ENCODE data around the gene BCHE.
"Not testable (repeated sequence)": the region's sequence is repeated elsewhere in the genome, so short reads cannot be mapped to it uniquely, and the experiment has no call there.

The BCHE gene

DNA sequence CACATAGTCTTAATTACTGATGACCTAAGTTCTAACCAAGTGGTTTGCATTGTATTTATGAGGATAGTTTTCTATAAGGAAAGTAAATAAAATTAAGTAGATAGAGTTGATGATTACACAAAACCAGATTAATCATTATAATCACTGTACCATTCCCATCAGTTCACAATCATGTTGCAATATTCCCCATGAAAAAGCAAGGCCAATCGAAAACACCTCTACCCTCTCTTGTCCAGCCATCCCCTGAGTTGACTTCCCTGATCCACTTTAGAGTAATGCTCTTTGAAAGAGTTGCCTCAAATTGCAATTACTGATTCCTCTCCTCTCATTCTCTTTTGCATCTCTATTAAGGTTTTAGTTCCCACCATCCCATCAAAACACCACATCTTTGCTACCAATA, 21.0 kb downstream of the BCHE start:
- DNase-seq = no peak

DNA sequence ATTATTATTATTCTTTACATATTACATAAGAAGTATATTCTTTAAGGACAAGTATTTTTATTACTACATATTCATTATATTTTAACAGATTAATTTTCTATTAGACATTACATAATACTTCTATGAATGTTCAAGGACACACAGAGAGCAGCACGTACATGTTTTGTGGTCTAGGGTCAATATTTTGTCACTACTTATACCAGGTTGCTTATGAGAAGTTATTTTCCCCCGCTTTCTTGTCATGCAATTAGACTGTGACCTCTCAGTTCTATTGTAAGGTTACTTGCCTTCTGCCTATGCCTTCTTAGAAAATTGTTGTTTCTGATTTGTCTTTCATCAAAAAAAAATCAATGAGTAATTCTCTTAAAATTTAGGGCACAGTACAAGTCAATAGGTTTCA, 21.5 kb downstream of the BCHE start:
- DNase-seq = no peak

DNA sequence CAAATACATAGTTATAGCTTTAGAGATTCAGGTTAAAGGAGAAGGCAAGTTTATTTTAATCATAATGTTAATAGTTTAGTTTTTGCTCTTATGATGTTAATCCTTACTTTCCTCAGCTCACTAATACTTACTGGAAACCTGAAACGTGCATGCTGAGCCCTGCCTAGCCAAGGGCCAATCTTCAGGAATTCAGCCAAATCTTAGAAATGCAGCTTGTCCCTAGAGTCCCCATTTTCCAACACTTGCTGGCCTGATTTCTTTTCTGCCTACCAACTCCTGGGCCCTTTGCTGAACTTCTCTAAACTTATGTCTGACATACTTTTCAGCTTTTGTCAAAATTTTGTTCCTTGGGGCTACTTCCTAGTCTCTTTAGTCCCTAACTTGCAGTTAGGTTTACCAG, 22.8 kb downstream of the BCHE start:
- DNase-seq = no peak

DNA sequence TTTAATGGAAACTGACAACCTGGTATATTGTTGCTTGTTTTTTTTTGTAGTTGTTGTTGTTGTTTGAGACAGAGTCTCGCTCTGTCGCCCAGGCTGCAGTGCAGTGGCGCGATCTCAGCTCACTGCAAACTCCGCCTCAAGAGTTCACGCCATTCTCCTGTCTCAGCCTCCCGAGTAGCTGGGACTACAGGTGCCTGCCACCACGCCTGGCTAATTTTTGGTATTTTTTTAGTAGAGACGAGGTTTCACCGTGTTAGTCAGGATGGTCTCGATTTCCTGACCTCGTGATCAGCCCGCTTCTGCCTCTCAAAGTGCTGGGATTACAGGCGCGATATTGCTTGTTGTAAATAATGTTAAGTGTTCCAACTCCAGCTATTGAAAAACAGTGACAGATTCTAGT, 29.3 kb downstream of the BCHE start:
- DNase-seq = not testable (repeated sequence)

DNA sequence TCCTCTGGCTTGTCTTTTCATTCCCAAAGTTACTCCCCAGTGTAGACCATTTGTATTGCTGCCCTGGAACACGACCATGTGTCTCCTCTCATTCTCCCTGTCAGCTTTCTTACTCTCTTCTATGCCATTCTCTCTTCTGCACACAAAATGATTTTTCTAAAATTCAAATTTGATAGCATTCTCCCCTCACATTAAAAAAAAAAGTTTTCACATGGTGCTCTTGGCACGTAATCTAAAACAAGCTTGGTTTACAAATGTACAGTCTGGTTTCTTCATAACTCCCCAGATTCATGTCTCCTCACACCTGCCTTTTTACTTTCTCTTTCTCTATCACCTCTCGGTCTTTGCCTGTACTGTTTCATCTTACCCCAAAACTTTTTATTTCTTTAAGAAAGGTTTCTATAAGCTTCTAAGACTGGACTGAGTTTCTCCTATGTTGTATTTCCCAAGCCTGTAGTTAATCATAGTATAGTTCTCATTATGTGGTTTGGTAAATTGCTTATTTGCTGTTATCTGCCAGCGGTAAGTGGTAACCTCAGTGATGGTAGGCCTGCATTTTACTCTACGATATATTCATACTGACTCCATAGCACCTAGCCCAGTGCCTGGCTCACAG, 31.2 kb downstream of the BCHE start:
- no peak for DNase-seq

DNA sequence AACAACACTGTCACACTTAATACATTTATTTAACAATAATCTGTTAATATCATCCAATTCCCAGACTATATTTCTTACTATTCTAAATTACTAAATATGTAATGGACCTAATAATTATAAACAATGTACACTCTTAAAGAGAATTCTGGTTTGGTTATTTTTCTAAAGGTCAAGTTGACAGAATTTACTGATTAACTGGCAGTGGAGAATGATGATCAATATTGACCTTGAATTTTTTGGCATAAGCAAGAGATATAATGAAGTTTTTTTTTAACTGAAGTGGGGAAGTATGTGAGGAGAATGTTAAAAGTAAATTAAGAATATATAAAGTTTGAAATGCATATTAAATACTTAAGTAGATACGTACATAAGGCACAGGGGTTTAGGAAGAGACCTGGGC, 33.8 kb downstream of the BCHE start:
- no peak for DNase-seq

DNA sequence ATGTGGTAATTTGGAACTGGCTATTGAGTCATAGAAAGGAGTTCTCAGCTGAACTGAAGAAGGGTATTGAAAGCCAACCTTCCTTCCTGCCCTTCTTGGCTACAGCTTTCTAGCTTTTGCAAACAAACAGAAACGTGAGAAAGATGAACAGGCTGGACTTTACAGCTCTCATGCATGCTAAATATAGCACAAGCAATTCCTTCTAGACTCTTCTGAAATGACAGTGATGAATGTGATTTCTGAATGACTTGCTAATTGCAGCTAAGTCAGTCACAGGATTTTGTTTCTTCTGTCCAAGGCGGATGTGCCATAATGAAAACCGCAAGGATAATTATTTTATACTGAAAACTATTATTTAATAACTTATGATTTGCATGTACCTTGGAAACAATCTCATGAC, 36.3 kb downstream of the BCHE start:
- DNase-seq = no peak

DNA sequence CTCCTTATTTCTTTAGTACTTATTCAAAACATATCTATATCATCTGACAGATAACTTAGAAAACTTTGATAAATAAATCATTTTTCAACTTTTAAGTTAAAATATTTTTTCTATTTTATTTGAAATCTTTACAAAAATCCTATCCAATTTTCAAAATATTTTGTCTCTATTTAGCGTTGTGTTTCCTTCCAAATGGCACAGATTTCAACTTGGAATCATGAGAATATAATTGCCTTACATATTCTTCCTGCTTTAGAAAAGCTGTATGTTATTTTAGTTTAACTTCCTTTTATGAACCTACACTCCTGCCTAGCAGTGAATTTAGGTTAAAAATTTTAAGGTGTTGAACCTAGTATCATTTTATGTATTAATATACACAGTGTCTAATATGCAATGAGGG, 38.2 kb downstream of the BCHE start:
- no peak for DNase-seq

DNA sequence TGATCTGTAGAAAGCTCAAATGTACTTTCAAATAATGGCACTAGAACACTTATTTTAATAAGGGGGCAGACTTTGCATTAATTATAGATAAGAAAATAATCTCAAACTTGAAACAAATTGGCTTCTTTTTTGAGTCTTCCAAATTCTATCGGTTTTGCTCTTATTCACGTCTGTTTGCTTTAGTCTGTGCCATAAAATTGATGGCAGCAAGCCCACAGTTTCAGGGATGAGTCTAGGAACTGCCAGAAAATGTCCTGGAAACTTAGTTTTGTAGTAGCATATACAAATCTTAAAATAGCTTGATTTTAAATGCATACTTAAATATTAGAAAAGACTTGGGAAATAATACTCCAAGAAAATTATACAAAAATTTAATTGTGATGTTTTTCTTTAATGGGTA, 39.7 kb downstream of the BCHE start:
- DNase-seq = no peak

DNA sequence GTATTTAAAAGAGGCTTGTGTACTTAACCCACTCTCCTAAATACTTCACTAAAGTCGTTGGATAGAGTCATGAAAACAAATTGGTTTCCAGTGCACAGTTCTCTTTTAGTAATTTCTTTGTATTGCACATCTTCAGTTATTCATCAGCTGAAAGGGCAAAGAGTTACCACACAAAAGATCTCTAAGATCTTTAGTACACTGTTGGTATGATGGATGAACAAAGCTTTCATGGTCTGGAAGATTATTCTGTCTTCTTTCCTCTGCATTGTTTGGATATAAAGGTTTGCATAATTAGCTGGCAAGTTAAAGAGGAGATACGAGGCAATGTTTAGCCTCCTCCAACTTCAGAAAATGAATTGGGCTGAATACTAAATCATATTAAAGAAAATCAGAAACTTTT, 40.5 kb downstream of the BCHE start:
- no peak for DNase-seq

DNA sequence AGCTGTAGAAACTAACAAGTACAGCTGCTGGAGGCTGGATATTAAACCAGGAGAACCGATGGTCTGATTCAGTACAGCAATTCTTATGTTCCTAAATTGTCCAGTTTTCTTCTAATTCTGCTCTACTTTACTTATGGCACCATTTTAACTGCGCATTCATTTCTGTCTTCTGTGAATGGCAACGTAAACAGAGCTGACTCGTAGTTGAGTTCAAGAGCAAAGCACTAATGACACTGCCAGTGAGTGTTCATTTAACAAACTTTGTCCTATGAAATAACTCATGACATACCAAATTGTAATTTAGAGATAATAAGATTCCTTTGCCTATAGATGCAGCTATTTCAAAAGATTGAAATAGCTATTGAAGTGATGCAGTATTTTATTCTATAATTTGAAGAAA, 48.7 kb downstream of the BCHE start:
- no peak for DNase-seq

DNA sequence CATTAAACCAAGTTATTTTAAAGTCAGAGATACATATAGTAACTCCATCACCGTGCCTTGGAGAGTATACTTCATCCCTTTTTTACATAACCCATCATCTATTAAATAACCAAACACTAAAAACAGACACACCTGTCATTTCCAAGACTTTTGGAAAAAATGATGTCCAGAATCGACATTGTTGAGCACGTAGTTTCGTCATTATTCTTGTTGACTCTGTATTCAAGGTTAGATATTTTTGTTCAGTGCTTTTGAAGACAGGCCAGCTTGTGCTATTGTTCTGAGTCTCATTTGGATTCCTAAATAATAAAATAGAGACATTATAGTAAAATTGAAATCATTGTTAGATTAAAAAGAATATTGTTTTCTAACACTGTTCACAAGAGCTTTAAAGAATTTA, 51.2 kb downstream of the BCHE start:
- no peak for DNase-seq

DNA sequence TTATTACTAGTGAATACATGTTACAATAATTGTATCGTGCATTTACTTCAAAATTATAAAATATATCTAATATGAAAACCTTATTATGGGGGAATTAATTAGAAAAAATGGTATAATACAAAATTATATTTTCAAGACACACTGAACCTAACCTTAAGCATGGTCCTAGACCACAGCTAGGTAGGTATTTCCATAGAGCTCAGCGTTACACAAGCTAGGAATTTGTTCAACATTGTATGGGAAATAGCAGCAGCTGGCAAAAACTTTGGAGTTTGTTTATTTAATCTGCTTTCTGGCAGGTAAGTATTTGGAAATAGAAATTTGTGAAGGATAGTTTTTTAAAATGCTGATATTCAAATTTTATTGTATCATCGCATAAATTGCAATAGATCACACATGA, 52.9 kb downstream of the BCHE start:
- DNase-seq = no peak

DNA sequence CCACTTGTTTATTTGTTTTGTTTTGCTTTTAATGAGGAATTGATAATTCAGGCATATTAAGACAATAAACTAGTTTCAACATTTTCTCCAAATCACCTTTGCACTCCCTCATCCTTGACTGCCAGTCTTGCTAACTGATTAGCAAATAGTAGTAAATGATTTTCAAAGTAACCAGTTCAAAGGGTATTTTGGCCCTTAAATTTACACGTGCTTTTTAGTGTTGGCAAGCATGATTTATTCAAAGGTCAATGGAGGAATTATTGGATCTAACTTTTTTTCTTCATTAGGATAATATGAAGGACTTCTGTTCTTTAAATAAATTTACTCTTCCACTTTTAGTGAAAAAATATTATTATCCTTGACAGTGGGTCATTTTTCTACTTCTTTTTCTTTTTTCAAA, 53.8 kb downstream of the BCHE start:
- DNase-seq = no peak

DNA sequence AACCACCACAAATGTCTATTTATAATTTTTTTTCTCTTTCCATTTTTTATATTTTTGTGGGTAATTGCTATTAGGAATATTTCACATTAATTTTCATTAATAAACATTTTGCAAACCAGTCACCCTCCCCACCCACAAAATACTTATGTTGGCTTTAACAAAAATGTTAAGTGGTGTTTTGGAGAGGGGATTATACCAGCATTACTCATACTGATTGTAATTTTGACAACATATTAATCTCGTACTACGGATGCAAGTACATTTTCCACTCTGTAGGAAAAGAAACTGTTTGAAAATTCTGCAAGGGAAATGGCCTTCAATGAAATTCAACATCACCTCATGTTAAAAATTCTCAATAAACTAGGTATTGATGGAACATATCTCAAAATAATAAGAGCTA, 58.3 kb downstream of the BCHE start:
- DNase-seq = no peak

DNA sequence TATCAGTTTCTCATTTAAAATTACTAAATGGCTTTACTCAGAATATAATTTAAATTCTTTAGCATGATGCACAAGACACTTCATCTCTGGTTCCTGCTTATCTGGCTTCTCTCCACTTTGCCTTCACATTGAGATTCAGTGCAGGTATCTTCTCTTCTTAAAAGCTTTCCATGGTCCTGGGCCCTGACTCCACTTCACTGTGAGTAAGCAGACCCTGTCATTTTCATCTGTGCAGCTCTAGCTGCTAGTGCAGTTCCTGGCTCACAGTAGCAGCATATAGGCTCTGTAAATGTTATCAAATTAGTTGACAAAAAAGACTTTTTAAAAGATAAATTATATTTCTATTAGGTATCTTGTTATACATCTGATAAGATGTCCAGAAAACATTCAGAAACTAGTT, 58.8 kb downstream of the BCHE start:
- DNase-seq = no peak

DNA sequence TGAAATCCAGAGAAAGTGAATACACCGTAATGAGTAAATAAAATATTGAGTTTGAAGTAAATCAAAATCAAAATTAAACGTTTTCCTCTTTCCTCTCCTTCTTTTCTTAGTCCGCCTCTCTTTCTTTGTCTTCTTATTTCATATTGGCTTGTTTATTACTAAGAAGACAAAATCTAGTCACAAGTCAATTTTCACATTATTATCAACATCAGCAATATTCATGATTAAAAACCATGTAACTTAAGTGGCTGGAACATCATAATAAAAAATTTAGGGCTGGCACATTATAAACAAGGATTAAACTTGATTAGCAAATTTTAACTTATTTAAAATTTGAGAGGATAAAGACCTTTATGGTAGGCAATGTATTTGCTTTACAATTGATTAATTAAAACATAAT, 61.4 kb downstream of the BCHE start:
- DNase-seq = no peak

DNA sequence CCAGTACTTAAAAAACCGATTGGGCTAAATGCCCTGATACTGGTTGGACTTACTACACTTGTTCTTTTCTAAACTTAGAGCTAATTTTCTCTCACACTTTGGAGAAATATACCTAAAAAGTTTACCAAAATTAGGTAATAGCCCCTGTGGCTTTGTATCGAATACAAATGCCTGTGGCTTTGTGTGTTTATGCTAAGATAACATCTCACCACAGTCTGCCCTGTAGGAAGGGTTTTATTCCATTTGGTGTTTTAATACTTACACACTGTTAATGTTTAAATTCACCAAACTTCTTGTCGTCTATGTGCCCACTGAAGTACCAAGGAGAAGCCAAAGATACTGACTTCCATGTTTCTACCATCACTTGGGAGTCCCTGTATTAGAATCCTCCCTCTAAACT, 66.4 kb downstream of the BCHE start:
- DNase-seq = no peak

DNA sequence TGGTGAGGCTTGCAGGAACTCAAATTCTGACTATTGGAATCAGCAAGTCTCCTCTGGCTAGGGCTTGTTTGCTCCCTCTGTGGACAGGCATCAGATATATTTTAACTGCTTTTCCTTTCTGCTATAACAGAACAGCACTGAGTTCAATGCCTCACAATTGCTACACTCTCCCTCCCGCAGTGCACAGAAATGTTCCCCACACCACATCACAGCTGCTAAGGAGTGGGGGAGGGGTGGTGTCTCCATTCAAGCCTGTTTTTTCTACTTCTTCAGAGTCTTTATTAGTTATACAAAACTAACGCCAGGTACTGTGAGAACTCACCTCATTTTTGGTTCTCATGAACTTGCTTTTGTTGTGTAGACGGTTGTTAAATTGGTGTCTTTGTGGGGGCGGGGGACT, 68.5 kb downstream of the BCHE start:
- no peak for DNase-seq

DNA sequence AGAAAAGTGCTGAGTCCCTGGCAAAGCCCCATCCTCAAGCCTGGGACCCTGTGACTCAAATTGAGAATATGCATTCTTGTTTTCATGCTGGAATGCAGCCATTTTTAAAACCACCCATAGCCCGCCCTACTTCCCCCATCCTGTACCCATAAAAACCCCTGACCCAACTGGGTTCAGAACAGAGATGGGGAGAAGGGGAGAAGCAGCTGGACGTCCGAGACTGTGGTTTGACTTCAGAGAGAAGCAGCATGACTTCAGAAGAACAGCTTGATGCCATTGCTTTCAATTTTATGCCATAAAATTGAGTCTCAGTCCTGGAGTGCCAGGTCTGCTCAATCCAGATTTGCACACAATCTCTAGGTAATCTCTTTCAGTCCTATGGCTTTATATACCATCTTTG, 78.2 kb downstream of the BCHE start:
- no peak for DNase-seq

DNA sequence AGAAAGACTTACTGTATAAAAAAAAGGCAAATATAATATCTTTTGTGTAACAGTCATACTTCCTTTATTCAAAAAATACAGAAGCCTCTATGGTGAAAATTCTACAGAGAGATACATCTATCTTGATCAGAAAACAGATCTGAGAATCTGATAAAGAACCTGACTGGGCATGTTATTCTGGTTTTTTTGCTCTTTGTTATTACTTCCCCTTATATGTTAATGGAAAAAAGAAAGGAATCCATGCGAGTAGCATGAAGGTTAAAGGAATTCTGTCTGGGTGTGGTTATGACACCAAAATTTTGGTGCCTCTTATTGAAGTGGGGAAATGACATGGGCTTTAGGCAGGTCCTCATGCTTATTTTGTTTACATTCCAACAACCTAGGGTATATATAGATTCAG, 81.7 kb downstream of the BCHE start:
- no peak for DNase-seq

DNA sequence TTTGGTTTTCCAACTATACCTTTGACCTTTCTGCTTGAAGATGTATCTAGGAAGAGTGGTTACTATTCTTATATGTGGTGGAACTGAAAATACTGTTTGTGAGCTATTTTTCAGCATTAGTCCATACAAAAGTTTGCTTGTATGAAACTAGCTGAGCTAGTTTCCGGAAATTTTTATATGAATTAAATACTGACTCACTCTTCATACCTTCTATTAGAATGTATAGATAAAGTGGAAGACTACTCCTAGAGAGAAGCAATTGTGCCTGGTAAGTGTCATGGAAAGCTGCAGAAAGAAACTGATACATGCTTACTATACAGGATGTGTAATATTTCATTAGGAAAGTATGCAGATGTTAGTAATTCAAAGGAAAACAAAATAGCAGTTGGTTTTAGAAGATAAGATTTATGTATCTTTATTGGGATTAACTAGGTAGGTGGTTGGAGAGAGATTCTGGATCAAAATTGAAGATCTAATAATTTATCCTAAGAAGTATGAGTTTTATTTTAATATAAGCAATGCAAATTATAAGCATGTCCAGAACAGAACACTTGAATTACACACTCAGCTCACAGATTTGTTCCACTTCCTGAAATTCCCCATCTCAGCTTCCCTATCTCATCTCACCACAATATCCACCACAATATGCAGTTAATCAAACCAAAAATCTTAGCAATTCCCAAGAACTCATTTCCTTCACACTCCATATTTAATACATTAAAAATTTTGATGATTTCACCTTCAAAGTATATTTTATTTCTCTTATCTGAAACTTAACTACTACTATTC, 82.8 kb downstream of the BCHE start:
- no peak for DNase-seq

DNA sequence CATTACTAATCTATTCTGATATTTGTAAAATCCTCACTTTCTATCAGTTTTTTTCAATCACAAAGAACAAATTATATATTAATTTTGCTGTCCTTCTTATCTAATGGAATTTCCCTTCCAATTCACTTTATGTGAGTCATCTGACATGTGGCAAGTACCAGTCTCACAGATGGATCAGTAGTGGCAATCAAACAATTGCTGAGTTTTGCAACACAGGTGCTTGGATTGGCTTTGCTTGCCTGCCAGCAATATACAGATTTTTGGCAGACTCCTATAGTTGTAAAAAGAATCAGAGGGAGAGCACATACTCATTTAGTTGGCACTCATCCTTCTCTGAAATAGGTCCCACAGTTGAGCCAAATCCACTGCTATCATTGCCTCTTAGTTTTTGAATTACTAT, 83.7 kb downstream of the BCHE start:
- DNase-seq = no peak

DNA sequence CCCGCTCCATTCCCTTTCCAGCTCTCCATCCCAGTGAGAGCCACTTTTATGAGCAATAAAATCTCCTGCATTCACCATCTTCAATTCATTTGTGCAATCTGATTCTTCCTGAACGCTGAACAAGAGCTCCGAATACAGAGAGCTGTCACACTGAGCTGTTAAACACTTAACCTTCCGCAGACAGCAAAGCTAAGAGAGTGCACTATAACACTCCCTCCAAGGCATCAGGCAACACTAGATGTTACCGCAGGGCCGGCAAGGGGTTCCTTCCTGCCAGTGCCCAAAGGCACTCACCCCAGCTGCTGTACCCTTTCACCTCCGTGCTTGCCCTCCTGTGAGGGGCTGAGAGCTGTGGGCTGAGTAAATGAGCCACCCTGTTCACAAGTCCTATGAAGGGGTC, 85.6 kb downstream of the BCHE start:
- no peak for DNase-seq

DNA sequence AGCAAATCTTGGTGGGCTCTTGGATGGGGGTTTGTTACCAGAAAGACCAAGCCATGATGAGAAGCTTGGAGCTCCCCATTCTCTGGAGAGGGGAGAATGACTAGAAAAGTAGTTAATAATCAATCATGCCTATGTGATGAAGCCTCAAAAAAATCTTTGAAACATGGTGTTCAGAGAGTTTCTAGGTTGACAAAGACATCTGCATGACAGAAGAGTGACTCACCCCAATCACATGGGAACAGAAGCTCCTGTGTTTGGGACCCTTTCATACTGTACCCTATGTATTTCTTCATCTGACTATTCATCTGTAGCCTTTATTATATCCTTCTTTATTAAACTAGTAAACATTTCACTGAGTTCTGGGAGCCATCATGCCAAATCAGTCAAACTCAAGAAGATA, 87.4 kb downstream of the BCHE start:
- DNase-seq = no peak

All from cerebellar nuclear complex (tissue), 1 donor.